A673 (cell line): ENCODE data around the gene RBM27. TPM values are rescaled to one million over a fixed set of nuclear protein-coding genes. Genes with fewer than 3 reads are reported as not detected.

ENCODE experiments used
- BruUV-seq: library from RNA; stranded (reverse); fragments of 400-500 nt; replicated peaks from 2 replicates; lab custom pipeline; 2021; lab: Mats Ljungman, UMichigan
- CTCF ChIA-PET: fragments of 300-600 bp; sonication (Branson Sonifier 250); formaldehyde crosslinking; loops from one replicate; lab custom pipeline; 2022; ENCODE audit warnings: antibody characterized with exemption; lab: Charles Lee
- POLR2A ChIA-PET: fragments of 300-600 bp; sonication (Branson Sonifier 250); formaldehyde crosslinking; loops from one replicate; lab custom pipeline; 2022; ENCODE audit warnings: antibody characterized with exemption; ENCODE audit not compliant: low non-redundant PET; lab: Charles Lee
- DNase-seq: peaks from one replicate; pipeline ENCODE4 v3.0.0-alpha.2; 2015; ENCODE audit warnings: low spot score
- H3K27ac ChIP-seq: fragments of 200-600 bp; sonication (generic); 2 replicates; pipeline ENCODE4 v1.5.1; 2016; ENCODE audit warnings: mixed run types, low read depth, mild to moderate bottlenecking, mixed read lengths, antibody characterized with exemption, low read length; ENCODE audit not compliant: poor library complexity, severe bottlenecking
- H3K27me3 ChIP-seq: fragments of 200-600 bp; sonication (generic); replicated peaks from 2 replicates; pipeline ENCODE4 v1.6.1; 2017; ENCODE audit warnings: mixed run types, low read depth, mild to moderate bottlenecking, mixed read lengths, antibody characterized with exemption, low read length; ENCODE audit not compliant: insufficient read depth, poor library complexity
- H3K36me3 ChIP-seq: fragments of 200-600 bp; sonication (generic); 2 replicates; pipeline ENCODE4 v1.6.1; 2016; ENCODE audit warnings: mixed run types, mild to moderate bottlenecking, mixed read lengths, antibody characterized with exemption, low read length; ENCODE audit not compliant: insufficient read depth, poor library complexity, severe bottlenecking
- H3K4me1 ChIP-seq: fragments of 200-600 bp; sonication (generic); 2 replicates; pipeline ENCODE4 v1.6.1; 2017; ENCODE audit warnings: mixed run types, mild to moderate bottlenecking, mixed read lengths, antibody characterized with exemption, low read length; ENCODE audit not compliant: insufficient read depth, poor library complexity, severe bottlenecking
- H3K4me3 ChIP-seq: fragments of 200-600 bp; sonication (generic); 2 replicates; pipeline ENCODE4 v1.5.1; 2016; ENCODE audit warnings: low read depth, mixed run types, mild to moderate bottlenecking, mixed read lengths, low read length; ENCODE audit not compliant: poor library complexity, severe bottlenecking
- H3K9me3 ChIP-seq: fragments of 200-600 bp; sonication (generic); 2 replicates; pipeline ENCODE4 v1.6.1; 2016; ENCODE audit warnings: mixed run types, low read depth, mild to moderate bottlenecking, mixed read lengths, antibody characterized with exemption, low read length; ENCODE audit not compliant: poor library complexity, severe bottlenecking
- EZH2 ChIP-seq: fragments of 200-600 bp; sonication (generic); IDR thresholded peaks from 2 replicates; pipeline ENCODE4 v1.6.1; 2017; ENCODE audit warnings: borderline replicate concordance, low read depth, mild to moderate bottlenecking, mixed read lengths, antibody characterized with exemption, low read length; ENCODE audit not compliant: poor library complexity, severe bottlenecking
- intact Hi-C: fragments of 100-400 bp; cut with micrococcal nuclease; formaldehyde crosslinking; loops from one replicate; pipeline ENCODE4 v1.10.0; 2022; ENCODE audit not compliant: unreplicated experiment
- total RNA-seq: library from RNA; stranded (reverse); gene quantifications from 2 replicates; pipeline ENCODE4 v1.2.3, GENCODE V29; 2021
- TF ChIP-seq, protein P1 (sequence below): fragments of 300-800, 200-600 bp; sonication (generic); conservative IDR thresholded peaks from 2 replicates; pipeline ENCODE4 v1.5.1; 2017; ENCODE audit warnings: low read depth, mild to moderate bottlenecking, antibody characterized with exemption, low read length, moderate library complexity, mixed read lengths

RBM27 gene
- total RNA-seq, 1 experiment from 2014 or later: 33.3 TPM

DNA sequence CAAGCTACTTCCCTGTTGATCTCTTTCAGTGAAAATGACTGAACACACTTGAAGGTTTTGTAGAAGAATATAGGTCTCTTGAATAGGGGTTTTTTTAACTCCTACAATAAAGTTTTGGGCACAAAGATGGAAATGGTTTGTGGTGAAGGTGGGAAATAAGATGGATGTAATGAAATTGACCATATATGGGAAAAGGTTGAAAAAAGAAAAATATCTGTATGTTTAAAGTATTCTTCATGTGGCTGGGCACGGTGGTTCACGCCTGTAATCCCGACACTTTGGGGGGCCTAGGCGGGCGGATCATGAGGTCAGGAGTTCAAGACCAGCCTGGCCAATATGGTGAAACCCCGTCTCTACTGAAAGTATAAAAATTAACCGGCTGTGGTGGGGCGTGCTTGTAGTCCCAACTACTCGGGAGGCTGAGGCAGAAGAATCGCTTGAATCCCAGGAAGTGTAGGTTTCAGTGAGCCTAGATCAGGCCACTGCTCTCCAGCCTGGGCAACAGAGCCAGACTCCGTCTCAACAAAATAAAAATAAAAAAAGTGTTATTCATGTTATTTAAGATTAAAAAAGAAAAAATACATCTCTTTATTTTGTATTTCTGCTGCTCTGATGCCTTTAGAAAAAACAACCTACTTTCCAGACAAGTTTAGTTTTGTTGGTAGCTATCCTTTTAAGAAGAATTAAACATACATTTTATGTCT, 2.2 kb downstream of the RBM27 start:
- H3K27me3 ChIP-seq: no peaks in the 10 kb centered on the region
- TF ChIP-seq, protein P1, sequence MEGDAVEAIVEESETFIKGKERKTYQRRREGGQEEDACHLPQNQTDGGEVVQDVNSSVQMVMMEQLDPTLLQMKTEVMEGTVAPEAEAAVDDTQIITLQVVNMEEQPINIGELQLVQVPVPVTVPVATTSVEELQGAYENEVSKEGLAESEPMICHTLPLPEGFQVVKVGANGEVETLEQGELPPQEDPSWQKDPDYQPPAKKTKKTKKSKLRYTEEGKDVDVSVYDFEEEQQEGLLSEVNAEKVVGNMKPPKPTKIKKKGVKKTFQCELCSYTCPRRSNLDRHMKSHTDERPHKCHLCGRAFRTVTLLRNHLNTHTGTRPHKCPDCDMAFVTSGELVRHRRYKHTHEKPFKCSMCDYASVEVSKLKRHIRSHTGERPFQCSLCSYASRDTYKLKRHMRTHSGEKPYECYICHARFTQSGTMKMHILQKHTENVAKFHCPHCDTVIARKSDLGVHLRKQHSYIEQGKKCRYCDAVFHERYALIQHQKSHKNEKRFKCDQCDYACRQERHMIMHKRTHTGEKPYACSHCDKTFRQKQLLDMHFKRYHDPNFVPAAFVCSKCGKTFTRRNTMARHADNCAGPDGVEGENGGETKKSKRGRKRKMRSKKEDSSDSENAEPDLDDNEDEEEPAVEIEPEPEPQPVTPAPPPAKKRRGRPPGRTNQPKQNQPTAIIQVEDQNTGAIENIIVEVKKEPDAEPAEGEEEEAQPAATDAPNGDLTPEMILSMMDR: no peak
- TF ChIP-seq EZH2: no peak
- H3K4me1 ChIP-seq: peaks cover 5% of the 10 kb centered on the region
- H3K27ac ChIP-seq: peak overlapping the region; percentile 8
- ChIA-PET CTCF (no interaction called here), POLR2A (no interaction called here)
- H3K36me3 ChIP-seq: no peaks in the 10 kb centered on the region
- H3K9me3 ChIP-seq: no peaks in the 10 kb centered on the region
- intact Hi-C loops: no loop called here
- no peak for DNase-seq
- no TSS peak for BruUV-seq
- H3K4me3 ChIP-seq: peak overlapping the region; percentile 75

DNA sequence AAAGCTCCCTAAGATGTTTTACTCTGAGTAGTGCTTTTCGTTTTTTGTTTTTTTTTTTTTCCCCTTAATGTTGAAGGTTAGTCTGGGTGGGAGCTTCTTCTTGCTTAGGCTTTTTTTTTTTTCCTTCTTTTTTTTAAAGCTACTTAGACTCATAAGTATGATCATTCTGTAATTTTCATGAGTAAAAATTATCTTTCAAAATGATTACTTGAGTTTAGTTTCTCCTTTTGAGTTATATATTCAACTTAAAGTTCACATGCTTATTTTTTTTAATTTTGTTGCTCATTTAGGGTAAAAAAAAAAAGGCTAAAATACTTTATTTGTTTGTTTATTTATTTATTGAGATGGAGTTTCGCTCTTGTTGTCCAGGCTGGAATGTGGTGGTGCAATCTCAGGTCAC, 2.9 kb downstream of the RBM27 start:
- ChIA-PET CTCF (no interaction called here), POLR2A (interaction anchor here (0.7 kb wide), 1 partner anchor 16 kb away, joined by 7 read pairs; no protein-coding TSS in a partner anchor)
- BruUV-seq: no TSS peak
- no peak for TF ChIP-seq EZH2
- TF ChIP-seq, protein P1: no peak
- DNase-seq: no peak
- H3K9me3 ChIP-seq: no peaks in the 10 kb centered on the region
- H3K4me3 ChIP-seq: no peak overlapping the region
- H3K36me3 ChIP-seq: no peaks in the 10 kb centered on the region
- intact Hi-C loops: no loop called here
- H3K27me3 ChIP-seq: no peaks in the 10 kb centered on the region
- no peak overlapping the region for H3K27ac ChIP-seq
- peaks cover 5% of the 10 kb centered on the region for H3K4me1 ChIP-seq

DNA sequence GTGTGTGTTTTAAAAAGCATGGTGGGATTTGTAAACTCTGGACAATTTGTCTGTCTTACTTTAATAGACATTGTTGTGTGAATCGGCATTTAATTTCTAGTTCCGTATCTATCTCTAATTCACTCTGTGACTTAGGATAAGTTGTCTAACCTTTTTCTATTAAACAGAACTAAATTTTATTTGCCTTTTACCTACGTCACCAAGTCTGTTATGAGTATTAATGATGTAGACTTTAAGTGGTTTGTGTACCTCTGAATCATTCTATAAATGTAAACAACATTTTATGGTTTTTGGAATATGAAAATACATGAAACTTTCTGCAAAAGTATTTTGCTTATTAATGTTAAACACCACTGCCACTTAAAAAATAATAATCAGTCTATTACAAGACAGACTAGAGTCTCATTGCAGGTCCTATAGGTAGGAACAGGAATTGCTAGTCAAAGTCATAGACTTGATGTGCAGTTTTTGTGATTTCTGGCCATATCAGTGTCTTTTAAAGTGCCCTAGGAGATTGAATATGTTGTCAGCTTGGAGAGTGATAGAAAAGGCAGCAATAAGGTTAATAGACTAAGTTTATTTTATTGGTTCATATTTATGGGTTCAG, 5.6 kb downstream of the RBM27 start:
- no peaks in the 10 kb centered on the region for H3K9me3 ChIP-seq
- no TSS peak for BruUV-seq
- no peak for DNase-seq
- H3K36me3 ChIP-seq: no peaks in the 10 kb centered on the region
- no peak for TF ChIP-seq EZH2
- TF ChIP-seq, protein P1: 0 out of 2 replicates have a peak, but pooled peaks have one; percentile 26
- POLR2A ChIA-PET: no interaction called here
- no peak overlapping the region for H3K27ac ChIP-seq
- intact Hi-C loops: no loop called here
- no peaks in the 10 kb centered on the region for H3K27me3 ChIP-seq
- no peak overlapping the region for H3K4me3 ChIP-seq
- CTCF ChIA-PET: interaction anchor here (0.5 kb wide), 1 partner anchor 30 kb away, joined by 10 read pairs; no protein-coding TSS in a partner anchor
- peaks cover 10% of the 10 kb centered on the region for H3K4me1 ChIP-seq
